Erythroblast (primary cell): ENCODE data around the gene GRIK2.

Experiments used
- GATA1 ChIP-seq: IDR thresholded peaks from 2 replicates; pipeline ENCODE4 v1.6.1; 2011; ENCODE audit warnings: low read depth, mild to moderate bottlenecking, control low read depth, low read length, moderate library complexity
- POLR2A ChIP-seq: IDR thresholded peaks from 2 replicates; pipeline ENCODE4 v1.6.1; 2011; ENCODE audit warnings: mild to moderate bottlenecking, low read length

GRCh38 chr6:101655109-101655508, 261.6 kb downstream of the GRIK2 start:
- TF ChIP-seq POLR2A = no peak
- TF ChIP-seq GATA1 = no peak
